GM21360 (cell line): ENCODE measurements around the gene BUB1B.

Experiments
- ATAC-seq: cut with Tn5 transposase; IDR thresholded peaks from one replicate; pipeline ENCODE4 v1.9.1; 2021; ENCODE audit warnings: mild to moderate bottlenecking, moderate library complexity; ENCODE audit not compliant: unreplicated experiment

BUB1B gene

DNA sequence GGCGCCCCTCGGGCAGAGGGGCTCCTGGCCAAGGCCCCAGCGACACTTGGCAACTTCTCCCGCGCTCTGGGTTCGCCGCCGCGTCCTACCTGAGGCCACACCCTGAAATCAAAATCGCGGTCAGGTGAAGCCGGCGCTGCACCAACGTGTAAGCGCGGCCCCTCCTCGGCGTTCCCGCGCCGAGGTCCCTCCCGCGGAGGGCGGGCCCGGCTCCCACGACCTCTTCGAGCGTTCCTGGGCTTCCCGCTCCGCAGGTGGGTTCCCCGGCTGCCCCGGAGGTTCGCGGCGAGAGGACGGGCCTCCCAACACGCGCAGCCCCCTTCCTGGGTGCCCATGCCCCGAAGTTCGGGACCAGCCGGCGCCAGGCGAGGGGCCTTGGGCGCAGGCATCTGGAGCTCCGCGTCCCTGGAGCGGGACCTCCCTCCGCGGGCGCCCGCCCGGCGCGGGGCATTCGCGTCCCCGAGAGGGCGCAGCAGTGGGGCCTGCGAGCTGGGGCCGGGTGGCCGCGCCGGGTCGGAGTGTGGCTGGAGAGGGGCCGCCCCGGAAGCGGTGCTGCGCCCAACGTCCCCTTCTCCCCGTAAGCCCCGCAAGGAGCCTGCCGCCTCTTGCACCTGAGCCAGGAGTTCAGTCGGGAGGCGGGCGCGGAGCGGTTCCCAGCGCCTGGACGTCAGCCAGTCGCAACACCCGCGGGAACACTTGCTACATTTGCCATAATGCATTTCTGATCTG, 91.7 kb downstream of the BUB1B start:
- ATAC-seq: no peak

DNA sequence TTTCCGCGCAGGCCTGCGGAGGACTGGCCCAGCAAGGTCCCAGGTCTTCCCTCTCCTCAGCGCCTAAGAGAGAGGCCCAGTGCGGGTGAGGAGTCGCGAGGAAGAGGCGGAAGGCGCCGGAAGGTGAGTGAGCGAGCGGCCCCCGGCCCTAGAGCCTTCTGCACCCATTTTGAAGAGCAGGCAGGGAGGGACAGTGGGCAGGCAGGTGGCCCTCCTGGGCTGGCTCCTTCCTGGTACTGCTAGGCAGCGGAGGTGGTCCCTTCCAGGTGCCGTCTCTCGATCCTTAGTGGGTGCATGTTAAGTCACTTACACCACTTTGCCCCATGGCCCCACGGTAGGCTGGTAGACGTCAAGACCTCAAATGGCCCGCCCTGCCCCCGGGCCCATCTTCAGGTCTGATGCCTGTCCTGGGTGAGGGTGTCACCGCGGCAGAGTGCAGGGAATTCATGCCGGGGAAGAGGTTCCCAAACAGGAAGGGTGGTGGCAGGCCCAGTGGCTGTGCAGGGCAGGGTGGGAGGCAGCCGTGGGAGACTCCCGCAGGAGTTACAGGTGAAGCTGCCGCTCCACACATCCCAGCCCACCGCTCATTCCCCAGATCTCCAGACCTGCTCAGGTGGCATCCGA, 92.4 kb downstream of the BUB1B start:
- no peak for ATAC-seq

DNA sequence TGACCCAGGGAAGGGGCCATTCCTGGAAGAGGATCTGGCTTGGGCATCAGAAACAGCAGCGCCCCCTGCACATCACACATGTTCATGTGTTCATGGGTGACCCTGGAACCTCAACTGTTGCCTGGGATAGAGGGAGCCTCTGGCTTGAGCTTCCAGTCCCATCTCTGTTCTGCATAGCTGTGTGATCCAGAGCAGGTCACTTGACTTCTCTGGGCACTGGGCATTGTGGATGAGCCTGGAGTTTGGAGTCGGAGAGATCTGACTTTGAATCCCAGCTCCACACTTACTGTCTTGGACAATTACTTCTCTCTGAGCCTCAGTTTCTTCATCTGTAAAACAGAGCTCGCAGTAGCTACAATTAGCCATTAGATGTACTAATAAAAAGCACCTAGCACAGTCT, 93.6 kb downstream of the BUB1B start:
- ATAC-seq: no peak

DNA sequence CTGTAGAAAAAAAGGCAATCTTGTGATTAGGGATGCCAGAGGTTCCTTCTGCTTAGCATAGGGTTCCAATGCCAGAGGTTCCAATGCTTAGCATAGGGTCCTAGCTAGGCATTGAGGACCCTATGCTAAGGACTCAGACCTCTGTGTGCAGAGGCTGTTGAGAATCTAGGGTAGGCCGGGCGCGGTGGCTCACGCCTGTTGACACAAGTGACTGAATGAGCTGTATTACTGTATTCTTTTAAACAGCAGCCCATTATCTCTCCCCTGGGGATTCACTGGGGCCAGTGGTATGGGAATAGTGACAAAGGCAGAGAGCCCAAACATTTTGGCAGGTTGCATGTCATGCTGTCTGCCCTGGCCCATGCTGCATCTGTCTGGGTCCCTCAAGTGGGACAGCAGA, 94.2 kb downstream of the BUB1B start:
- ATAC-seq: no peak

DNA sequence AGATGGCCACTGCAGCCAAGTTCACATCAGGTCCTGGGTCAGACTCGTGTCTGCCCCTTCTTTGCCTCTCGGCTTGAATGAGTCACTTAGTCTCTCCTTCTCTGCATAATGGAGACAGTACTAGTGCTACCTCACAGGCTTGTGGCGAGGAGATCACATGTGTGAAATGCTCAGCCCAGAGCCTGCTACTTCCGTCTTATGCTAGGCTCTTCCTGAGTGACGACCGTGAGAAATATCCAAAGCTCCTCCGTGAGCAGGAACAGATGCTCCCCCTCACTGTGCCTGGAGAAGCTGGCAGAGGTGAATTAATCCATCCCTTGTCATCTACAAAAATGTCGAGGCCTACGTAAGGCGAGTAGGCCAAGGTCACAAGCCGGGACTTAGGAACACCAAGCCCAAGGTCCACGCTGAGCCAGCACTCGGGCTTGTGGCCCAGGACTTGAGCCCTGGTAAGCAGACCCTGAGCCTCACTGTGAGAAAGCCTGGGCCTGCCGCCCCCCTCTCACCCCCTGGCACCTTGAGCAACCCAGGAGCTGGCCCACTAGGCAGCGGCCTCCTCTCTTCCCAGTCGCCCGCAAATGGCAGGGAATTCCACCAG, 95.9 kb downstream of the BUB1B start:
- no peak for ATAC-seq

DNA sequence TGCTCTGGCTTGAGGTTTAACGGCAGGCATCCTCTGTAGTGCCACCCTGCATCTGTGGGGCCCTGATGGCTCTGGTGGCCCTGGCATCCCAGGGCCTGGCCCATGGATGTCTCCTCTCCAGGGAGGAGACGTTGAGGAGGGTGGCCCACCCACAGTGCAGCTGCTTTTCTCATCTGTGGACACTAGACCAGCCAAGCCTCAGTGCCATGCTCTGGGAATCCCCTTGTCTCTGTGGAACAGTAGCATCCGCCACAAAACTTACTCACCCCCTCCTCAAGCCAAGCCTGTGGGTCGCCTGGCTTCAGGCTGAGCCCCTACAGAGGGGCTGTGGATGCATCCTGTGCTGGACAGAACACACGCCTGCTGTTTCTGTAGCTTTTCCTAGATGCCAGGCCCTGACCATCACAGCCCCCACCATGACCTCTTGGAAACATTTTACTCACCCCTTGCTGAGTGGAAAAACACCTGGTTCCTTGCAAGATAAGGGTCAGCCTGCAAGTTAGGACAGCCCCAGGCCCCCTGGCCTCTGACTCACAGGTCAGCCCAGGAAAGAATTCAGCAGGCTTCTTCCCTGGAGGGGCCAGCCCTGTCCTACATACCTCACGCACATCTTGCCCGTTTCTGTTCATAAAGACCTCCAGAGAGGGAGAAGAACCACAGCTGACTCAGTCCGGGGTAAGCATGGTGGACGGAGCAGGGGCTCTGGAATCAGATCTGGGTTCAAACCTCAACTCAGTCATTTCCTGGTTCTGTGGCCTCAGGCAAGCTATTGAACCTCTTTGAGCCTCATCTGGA, 97.0 kb downstream of the BUB1B start:
- no peak for ATAC-seq

DNA sequence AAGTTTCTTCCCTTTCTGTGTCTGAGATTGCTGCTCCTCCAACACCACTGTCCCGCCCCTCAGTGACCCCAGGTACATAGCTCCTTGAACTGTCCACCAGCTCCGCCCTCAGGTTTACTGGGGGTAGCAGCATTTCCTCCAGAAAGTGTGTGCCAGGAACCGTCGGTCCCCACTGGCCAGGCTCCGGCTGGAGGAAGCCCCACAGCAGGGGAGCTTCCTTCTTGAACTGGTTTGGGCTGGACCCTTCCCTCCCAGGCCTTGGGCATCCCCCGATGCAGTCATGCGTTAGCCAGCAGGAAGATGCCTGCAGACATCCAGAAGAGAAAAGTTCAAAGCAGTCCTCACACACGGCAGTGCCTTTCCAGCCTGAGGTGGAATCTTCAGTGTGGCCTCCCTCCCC, 97.7 kb downstream of the BUB1B start:
- no peak for ATAC-seq

DNA sequence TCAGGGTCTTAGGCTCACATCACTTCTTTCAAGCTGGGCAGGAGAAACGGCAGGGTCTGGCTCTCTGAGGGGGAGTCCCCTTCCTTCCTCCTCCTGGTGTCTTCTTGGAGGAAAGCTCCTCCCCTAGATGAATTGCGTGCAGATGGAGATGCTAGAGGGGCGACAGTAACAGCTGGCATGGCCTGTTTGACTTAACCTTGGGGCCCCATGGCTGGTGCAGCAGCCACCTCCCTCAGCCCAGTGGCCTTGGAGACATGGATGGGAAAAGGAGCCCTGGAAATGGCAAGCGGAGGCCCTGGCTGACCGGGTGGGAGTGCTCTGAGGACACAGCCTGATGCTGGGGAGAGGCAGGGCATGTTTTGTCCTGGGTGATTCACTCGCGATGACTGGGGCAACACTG, 98.2 kb downstream of the BUB1B start:
- no peak for ATAC-seq

DNA sequence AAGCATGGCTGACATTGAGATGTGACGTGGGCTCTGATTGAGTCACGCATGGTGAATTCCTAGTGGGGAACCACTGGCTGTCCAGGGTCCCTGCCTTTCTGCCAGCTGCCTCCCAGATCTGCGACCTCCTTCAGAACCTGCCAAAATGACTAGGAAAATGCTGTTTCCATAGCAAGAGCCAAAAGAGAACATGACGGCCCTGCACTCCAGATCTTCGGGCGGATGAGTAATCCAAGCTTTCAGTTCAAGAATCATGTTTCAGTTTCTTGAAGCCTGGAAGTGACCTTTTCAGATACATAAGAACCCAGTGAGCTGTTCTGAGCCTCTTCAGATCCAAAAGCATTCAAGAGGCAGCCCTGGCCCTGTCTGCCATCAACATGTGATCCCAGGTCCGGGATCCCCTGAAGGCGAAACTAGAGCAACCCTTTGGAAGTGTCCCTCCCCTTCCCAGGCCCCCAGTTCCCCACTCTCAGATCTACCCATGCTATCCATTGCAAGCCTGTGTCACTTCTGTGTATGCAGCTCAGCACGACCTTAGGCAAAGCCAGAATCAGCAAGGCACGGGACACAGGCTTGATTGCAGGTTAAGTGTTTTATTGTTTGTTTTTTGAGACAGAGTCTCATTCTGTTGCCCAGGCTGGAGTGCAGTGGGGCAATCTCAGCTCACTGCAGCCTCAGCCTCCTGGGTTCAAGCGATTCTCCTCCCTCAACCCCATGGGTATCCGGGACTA, 102.3 kb downstream of the BUB1B start:
- ATAC-seq: no peak

DNA sequence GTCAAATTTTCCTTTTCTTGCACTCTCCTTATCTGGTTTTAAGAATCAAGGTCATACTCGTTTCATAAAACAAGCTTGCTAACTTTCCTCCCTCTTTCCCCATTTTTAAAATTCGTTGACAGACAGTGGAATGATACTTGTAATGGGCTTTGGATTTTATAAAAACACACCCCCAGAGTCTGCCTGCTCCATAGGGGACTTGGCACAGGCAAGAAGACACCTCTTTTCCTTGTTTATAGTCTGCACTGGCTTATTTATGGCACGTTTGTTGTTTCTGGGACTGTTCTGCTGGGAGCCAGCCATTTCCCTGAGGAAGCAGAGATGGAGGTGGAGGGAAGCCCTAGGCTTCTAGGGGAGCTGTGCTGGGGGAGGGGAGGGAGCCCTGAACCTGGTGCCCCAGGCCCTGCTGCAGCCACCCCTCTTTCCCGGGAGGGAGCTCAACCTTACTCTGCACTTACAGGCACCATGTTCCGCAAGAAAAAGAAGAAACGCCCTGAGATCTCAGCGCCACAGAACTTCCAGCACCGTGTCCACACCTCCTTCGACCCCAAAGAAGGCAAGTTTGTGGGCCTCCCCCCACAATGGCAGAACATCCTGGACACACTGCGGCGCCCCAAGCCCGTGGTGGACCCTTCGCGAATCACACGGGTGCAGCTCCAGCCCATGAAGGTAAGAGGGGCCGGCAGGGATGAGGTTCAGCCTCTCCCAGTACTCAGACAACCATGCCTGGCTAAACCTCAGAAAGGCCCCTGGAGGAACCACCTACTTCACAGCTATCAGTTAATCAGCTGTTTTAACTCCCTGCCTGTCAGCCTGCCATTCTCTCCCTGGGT, 103.7 kb downstream of the BUB1B start:
- ATAC-seq: no peak

DNA sequence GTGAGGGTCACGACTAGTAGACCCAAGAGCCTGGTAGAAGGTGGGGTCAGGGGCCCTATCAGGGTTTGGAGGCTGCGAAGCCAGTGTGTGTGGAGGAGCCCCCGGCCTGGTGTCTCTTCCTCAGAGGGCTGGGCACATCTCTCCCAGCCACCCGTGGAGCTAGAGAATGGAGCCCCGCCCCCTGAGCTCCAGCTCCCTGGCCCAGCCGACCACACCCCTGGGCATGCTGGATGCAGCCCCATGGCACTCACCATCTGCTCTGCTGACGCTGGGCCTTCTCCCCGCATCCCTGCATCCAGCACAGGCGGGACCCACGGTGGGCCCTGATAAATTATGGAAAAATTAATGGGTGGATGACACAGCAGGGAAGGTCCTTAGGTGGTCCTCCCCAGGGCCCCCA, 104.5 kb downstream of the BUB1B start:
- no peak for ATAC-seq

DNA sequence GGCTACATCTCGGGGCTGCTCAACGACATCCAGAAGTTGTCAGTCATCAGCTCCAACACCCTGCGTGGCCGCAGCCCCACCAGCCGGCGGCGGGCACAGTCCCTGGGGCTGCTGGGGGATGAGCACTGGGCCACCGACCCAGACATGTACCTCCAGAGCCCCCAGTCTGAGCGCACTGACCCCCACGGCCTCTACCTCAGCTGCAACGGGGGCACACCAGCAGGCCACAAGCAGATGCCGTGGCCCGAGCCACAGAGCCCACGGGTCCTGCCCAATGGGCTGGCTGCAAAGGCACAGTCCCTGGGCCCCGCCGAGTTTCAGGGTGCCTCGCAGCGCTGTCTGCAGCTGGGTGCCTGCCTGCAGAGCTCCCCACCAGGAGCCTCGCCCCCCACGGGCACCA, 105.0 kb downstream of the BUB1B start:
- no peak for ATAC-seq

DNA sequence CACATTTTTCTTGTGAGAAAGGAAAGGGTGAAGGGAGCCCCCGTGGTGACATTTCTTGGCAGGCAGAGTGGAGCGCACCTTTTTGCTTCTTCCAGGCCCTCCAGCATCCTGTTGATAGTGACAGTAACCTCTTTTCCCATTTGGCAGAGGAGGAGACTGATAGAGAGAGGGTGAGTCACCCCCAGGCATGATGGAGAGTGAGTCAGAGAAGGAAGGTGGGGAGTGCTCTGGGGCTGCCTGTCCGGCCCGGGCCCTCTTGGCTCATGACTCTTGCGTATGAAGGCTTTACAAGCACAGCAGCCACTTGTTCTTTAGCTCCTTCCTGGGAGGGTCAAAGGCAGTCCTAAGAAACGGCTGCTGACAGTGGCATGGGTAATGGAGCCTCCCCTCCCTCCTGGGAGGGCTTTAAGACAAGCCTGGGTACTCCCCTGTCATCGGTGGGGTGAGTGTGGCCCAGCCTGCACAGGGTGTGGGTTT, 106.0 kb downstream of the BUB1B start:
- no peak for ATAC-seq

DNA sequence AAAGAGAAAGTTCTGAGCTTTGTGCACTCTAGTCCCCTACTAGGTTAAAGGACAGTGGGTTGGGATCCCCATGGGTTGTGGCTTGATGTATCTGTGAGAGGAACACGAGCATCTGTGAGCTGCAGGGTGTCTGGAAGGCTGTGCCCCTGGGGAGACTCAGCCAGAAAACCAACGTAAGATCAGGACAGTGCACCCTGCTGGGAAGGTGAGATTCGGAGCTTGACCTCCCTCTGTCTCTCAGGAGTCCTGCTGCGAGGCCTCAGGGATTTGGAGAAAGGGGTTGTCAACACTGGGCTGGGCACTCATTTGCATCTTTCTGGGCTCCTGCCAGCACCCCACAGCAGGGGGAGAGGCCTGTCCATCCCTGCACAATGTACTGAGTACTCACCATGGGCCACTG, 106.8 kb downstream of the BUB1B start:
- ATAC-seq: no peak

DNA sequence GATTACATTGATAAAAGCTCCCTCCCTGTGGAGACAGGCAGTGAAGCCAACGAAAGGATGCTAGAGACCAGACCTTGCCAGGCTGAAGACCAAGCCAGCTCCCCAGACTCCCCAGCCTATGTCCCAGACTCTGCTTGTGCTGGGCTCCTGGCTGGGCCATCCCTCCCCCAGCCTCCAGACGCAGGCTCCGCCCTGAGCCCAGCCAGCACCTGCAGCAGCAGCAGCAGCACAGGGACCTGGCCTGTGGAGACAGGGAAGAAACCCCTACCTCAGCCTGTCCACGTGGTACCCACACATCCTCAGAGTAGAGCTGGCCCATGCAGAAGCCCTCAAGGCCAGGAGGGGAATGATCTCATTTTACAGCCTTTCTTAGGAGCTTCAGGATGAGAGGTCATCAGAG, 108.7 kb downstream of the BUB1B start:
- no peak for ATAC-seq

DNA sequence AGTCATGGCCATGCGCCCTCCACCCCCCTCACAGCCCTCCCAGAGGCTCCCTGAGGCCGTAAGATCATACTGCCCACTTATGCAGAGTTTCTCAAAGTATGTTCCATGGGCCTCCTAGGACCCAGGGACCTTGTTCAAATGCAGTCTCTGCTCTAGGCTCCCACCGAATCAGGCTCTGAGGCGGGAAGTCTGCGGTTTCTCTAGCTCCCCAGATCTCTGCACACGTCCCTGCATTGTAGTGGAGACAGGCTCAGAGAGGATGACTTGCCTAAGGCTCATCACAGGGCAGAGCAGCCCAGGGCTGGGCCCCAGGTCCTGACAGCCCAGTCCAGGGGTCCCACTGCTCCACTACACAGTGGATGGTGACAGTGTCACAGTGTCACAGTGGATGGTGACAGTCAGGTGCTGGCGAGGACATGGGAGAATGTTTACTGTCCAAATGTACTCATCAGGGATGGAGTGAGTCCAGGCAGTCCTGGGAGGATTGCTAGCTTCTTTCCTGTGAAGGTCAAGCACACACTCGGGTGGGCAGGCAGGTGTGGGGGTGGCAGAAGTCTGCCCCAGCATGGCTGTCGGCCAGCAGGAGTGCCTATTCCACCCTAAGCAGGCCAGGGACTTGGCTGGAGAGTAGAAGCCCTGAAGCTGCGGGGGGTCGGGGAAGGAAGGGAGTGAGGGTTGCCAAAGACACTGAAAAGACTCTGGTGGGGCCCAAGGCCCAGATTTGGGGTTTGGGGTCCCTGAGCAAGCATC, 109.6 kb downstream of the BUB1B start:
- ATAC-seq: no peak
